A673 (cell line): ENCODE data around the gene TNFSF4. TPM values are rescaled to one million over a fixed set of nuclear protein-coding genes. Genes with fewer than 3 reads are reported as not detected.

ENCODE experiments used
- BruUV-seq: library from RNA; stranded (reverse); fragments of 400-500 nt; replicated peaks from 2 replicates; lab custom pipeline; 2021; lab: Mats Ljungman, UMichigan
- CTCF ChIA-PET: fragments of 300-600 bp; sonication (Branson Sonifier 250); formaldehyde crosslinking; loops from one replicate; lab custom pipeline; 2022; ENCODE audit warnings: antibody characterized with exemption; lab: Charles Lee
- POLR2A ChIA-PET: fragments of 300-600 bp; sonication (Branson Sonifier 250); formaldehyde crosslinking; loops from one replicate; lab custom pipeline; 2022; ENCODE audit warnings: antibody characterized with exemption; ENCODE audit not compliant: low non-redundant PET; lab: Charles Lee
- DNase-seq: peaks from one replicate; pipeline ENCODE4 v3.0.0-alpha.2; 2015; ENCODE audit warnings: low spot score
- H3K27ac ChIP-seq: fragments of 200-600 bp; sonication (generic); 2 replicates; pipeline ENCODE4 v1.5.1; 2016; ENCODE audit warnings: mixed run types, low read depth, mild to moderate bottlenecking, mixed read lengths, antibody characterized with exemption, low read length; ENCODE audit not compliant: poor library complexity, severe bottlenecking
- H3K27me3 ChIP-seq: fragments of 200-600 bp; sonication (generic); replicated peaks from 2 replicates; pipeline ENCODE4 v1.6.1; 2017; ENCODE audit warnings: mixed run types, low read depth, mild to moderate bottlenecking, mixed read lengths, antibody characterized with exemption, low read length; ENCODE audit not compliant: insufficient read depth, poor library complexity
- H3K36me3 ChIP-seq: fragments of 200-600 bp; sonication (generic); 2 replicates; pipeline ENCODE4 v1.6.1; 2016; ENCODE audit warnings: mixed run types, mild to moderate bottlenecking, mixed read lengths, antibody characterized with exemption, low read length; ENCODE audit not compliant: insufficient read depth, poor library complexity, severe bottlenecking
- H3K4me1 ChIP-seq: fragments of 200-600 bp; sonication (generic); 2 replicates; pipeline ENCODE4 v1.6.1; 2017; ENCODE audit warnings: mixed run types, mild to moderate bottlenecking, mixed read lengths, antibody characterized with exemption, low read length; ENCODE audit not compliant: insufficient read depth, poor library complexity, severe bottlenecking
- H3K4me3 ChIP-seq: fragments of 200-600 bp; sonication (generic); 2 replicates; pipeline ENCODE4 v1.5.1; 2016; ENCODE audit warnings: low read depth, mixed run types, mild to moderate bottlenecking, mixed read lengths, low read length; ENCODE audit not compliant: poor library complexity, severe bottlenecking
- H3K9me3 ChIP-seq: fragments of 200-600 bp; sonication (generic); 2 replicates; pipeline ENCODE4 v1.6.1; 2016; ENCODE audit warnings: mixed run types, low read depth, mild to moderate bottlenecking, mixed read lengths, antibody characterized with exemption, low read length; ENCODE audit not compliant: poor library complexity, severe bottlenecking
- CTCF ChIP-seq: fragments of 300-800, 200-600 bp; sonication (generic); conservative IDR thresholded peaks from 2 replicates; pipeline ENCODE4 v1.5.1; 2017; ENCODE audit warnings: low read depth, mild to moderate bottlenecking, antibody characterized with exemption, low read length, moderate library complexity, mixed read lengths
- EZH2 ChIP-seq: fragments of 200-600 bp; sonication (generic); IDR thresholded peaks from 2 replicates; pipeline ENCODE4 v1.6.1; 2017; ENCODE audit warnings: borderline replicate concordance, low read depth, mild to moderate bottlenecking, mixed read lengths, antibody characterized with exemption, low read length; ENCODE audit not compliant: poor library complexity, severe bottlenecking
- intact Hi-C: fragments of 100-400 bp; cut with micrococcal nuclease; formaldehyde crosslinking; loops from one replicate; pipeline ENCODE4 v1.10.0; 2022; ENCODE audit not compliant: unreplicated experiment
- total RNA-seq: library from RNA; stranded (reverse); gene quantifications from 2 replicates; pipeline ENCODE4 v1.2.3, GENCODE V29; 2021

TNFSF4 gene
- total RNA-seq, 1 experiment from 2014 or later: 0.21 TPM

GRCh38 chr1:173212952-173213491 is 5.9 kb upstream of the TNFSF4 start:
- BruUV-seq: no TSS peak
- TF ChIP-seq EZH2 (no peak), CTCF (no peak)
- Histone ChIP-seq H3K27ac (no peak overlapping the region), H3K36me3 (no peaks in the 10 kb centered on the region), H3K4me3 (no peak overlapping the region), H3K4me1 (no peaks in the 10 kb centered on the region), H3K9me3 (no peaks in the 10 kb centered on the region), H3K27me3 (no peaks in the 10 kb centered on the region)
- intact Hi-C loops: no loop called here
- no peak for DNase-seq
- ChIA-PET CTCF (no interaction called here), POLR2A (no interaction called here)

GRCh38 chr1:173210716-173211231 is 3.6 kb upstream of the TNFSF4 start:
- H3K27ac ChIP-seq: no peak overlapping the region
- H3K4me3 ChIP-seq: no peak overlapping the region
- DNase-seq: peak; percentile 10
- H3K36me3 ChIP-seq: no peaks in the 10 kb centered on the region
- ChIA-PET CTCF (no interaction called here), POLR2A (no interaction called here)
- H3K9me3 ChIP-seq: no peaks in the 10 kb centered on the region
- H3K4me1 ChIP-seq: no peaks in the 10 kb centered on the region
- intact Hi-C loops: no loop called here
- TF ChIP-seq CTCF (no peak), EZH2 (no peak)
- no peaks in the 10 kb centered on the region for H3K27me3 ChIP-seq
- BruUV-seq: no TSS peak

- Histone ChIP-seq H3K36me3 (no peaks in the 10 kb centered on the region), H3K4me1 (peaks cover 4% of the 10 kb centered on the region), H3K9me3 (no peaks in the 10 kb centered on the region), H3K27ac (no peak overlapping the region), H3K27me3 (no peaks in the 10 kb centered on the region), H3K4me3 (no peak overlapping the region)
- CTCF ChIA-PET: no interaction called here
- TF ChIP-seq EZH2 (no peak), CTCF (no peak)
- POLR2A ChIA-PET: no interaction called here
- no peak for DNase-seq
- BruUV-seq: no TSS peak
- intact Hi-C loops: no loop called here
Observed at GRCh38 chr1:173210283-173210682, 3.2 kb upstream of the TNFSF4 start.
